ENCODE results near the gene OR52N1.

Gene OR52N1

DNA sequence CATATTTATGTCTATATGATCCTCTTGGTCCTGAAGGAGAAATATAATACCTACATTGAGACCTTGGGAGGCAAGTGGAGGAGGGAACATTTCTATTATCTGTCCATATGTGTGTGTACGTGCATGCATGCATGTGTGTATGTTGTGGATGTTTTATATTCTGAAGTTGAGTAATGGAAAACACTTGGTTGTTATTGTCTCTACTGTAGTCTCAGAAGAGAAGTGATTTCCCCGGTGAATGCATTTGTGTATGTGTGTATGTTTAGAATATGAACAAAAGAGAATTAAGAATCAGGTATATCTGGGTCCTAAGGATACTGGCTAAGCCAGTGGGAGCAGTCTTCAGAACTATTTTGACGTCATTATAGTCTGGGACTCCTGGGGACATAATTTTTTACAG lies at the start of gene OR52N1:
Gene OR52N1 (minus strand): TSS at position 101 of the 400 bp plus-strand sequence. CDS start 2,449 bp downstream, outside the sequence.
- DNase-seq: no peak

DNA sequence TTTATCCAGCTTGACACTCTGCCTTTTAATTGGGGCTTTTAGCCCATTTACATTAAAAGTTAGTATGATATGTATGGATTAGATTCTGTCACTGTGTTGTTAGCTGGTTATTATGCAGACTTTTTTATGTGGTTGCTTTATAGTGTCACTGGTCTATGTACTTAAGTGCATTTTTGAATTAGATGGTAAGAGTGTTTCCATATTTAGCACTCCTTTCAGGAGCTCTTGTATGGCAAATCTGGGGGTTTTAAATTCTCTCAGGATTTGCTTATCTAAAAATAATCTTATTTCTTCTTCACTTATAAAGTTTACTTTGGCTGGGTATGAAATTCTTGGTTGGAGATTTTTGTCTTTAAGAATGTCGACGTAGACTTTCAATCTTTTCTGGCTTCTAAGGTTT lies 46.6 kb upstream of the OR52N1 start:
- DNase-seq: no peak

DNA sequence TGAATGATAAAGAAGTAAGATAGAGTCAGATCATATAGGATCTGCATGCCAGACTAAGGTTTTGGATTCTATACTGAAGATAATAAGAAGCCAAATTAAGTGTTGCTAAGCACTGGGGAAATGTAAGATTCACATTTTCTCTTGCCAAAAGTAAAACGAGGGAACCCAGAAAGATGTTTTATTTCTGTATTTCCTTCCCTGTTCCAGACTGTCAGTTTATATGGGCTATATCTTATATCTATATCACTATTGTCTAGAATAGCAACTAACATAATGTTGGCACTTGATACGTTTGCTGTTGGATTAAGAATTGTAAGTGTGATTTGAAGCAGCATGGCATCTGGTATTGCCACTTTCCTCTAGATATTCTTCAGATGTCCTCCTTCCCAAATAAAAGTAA lies 42.4 kb upstream of the OR52N1 start:
- DNase-seq: no peak

DNA sequence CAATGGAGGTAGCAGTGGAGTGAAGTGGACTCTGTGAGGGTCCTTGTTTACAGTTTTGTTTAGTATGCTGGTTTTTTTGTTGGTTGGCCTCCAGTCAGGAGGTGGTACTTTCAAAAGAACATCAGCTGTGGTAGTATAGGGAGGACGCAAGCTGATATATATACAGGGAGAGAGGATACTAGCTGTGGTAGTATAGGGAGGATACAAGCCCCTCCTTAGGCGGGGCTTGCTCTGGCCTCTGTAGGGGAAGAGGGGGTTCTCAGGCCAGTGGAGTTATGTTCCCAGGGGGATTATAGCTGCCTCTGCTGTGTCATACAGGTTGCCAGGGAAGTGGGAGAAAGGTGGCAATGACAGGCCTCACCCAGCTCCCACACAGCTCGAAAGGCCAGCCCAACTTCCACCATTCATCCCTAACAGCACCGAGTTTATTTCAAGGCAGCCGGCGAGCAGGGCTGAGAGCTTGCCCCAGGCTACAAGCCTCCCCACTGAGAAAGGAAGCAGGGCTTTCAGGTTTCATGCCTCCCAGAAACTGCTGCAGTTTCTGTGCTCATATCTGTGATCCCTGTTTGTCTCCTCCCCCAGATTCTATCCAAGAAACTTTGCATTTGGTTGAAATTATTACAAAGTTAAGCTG lies 40.2 kb upstream of the OR52N1 start:
- no peak for DNase-seq

DNA sequence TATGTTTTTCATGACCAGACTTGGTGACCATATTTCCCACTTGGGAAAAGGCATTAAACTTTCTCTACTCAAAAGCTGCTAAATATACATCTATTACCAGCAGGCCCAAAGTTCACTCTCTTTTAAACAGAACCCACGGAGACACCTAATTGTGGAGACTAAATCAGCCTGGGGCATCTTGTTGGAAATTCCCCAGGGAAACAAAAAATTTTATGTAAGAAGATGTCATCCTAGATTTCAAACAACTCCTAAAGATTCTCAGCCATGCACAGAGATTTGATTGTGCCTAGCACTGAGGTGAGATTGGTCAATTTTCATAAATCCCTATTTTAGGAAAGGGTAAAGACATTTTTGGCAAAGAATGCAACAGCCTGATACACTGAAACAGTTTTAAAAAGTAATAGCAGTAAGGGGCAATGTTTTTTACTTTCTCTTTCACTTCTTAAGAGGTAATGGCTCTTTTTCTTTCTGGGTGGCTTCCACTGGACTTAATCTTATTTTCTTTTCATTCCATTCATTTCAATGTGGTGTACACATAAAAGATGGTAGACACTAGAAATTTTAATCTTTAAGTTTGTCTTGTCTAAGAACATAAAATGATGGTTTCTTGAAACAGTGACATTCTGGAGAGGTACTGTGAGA lies 27.3 kb upstream of the OR52N1 start:
- DNase-seq: no peak

DNA sequence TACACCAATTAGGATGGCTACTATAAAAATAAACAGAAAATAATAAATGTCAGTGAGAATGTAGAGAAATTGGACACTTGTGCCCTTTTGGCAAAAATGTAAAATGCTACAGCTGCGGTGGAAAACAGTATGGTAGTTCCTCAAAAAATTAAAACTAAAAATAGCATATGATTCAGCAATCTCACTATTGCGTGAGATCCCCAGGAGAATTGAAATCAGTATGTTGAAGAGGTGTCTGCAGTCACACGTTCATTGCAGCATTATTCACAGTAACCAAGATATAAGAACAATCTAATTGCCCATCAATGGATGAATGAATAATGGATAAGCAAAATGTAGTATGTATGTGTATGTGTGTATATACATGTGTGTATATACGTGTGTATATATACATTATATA lies 24.5 kb upstream of the OR52N1 start:
- DNase-seq: no peak

DNA sequence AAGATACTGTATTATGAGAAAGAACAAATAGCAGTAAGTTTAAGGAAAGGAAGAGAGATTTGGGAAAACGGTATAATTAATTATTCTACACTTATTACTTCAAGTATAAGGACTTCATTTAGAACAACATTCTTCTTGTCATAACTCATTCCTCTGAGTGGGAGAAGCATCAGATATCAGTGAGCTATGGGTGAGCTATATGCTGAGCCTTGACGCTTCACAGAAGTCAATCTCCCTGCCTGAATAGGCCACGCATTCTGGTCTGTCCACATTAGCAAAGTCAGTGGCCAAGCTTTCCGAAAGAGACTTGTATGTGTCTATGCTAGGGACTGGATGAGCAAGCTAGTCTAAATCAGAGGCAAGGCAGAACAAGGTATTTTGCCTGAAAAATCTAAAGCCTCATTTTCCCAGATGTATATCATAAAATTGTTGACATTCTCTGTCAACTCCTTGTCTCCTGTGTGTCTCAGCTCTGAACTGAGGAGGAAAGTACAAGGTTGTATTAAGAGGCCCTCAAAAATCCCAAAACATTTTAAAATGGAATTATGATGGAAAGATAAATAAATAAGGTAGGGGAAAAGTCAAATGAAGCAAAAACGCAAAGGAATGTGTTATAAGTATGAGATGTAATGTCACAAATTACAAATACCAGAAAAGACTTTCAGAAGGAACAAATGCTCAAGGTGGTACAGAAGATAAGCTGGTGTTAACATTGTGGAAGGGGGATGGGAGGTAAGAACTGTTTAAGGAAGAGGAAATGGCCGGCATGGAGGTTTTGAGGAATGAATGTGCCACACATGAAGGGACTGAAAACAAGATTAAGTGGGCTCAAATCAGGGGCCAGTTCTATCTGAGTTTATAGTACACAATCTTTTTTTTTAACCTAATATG lies 19.1 kb upstream of the OR52N1 start:
- no peak for DNase-seq

DNA sequence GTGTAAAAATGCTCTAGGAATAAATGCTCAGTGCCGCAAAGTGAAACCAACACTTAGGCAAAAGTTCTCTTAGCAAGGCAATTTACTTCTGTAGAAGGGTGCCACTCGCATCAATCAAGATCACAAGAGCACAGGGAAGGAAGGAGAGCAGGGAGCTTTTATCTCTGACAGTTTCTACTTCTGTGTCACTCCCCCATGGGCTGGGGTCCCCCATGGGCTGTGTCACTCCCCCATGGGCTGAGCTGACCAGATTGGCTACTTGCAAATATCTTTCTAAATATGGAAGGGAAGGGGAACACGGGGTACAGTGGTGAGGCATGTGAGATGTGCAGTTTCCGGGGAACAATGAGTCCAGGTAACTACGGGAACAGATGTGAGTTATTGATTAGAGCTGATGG lies 18.1 kb upstream of the OR52N1 start:
- DNase-seq: no peak

DNA sequence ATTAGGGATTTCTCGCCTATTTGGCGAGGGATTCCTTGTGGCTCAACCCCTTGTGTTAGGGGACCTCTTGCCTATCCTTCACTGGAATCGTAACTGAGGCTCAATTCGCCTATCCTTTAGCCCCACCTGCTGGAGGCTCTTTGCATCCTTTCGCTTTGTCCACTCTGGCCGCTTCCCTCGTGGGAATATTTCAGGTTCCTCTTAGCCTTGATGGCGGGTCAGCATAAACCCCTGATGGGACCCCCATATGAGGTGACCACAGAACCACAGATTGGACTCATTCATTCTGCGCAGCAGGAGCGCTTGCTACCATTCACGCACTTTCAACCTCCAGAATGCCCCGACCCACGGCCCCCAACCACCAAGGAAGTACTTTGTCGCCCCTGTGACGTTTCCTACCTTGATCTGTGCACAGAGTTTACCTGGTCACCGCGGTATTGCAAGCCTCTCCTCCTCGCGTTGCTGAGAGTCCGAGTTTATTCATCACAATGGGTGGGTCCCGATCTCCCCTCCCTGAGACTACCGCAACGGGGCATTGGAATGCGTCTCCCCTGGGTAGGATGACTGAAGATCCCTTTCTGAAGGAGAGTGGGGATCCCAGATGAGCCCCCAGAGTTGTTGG lies 17.5 kb upstream of the OR52N1 start, which contains the start of gene OR52N2:
Gene OR52N2 (plus strand): TSS at position 425 of the 622 bp plus-strand sequence. CDS start 11,412 bp downstream, outside the sequence.
- DNase-seq: peak; percentile 29 to 65 (median 38)

DNA sequence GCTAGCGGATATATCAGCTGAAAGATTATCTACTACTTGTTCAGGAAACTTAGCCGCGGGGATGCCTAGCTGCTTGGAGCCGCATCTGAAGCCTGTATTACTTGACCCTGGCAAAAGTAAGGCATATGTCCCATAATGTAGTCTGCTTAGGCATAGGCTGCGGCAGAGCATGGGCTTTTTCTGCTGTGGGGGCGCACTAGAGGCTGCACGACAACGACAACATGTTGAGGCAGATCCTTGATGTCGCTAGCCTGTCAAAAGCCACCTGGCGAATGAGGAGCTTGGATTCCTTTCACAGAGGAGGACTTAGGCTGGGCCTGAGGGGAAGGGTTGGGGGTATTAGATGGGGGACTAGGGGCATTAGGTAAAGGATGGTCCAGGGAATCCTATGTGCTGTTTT lies 16.5 kb upstream of the OR52N1 start:
- DNase-seq: no peak

DNA sequence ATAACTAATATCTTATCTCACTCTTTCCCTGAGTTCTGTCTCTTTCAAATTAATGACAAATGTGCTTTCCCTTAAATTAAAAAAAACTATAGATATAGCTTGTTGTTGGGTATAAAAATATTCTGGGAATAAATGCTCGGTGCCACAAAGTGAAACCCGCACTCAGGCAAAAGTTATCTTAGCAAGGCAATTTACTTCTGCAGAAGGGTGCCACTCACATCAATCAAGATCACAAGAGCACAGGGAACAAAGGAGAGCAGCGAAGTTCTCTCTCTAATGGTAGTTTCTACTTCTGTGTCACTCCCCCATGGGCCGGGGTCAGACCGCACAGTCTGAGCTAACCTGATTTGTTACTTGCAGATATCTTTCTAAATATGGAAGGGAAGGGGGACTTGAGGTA lies 12.9 kb upstream of the OR52N1 start:
- DNase-seq: no peak

DNA sequence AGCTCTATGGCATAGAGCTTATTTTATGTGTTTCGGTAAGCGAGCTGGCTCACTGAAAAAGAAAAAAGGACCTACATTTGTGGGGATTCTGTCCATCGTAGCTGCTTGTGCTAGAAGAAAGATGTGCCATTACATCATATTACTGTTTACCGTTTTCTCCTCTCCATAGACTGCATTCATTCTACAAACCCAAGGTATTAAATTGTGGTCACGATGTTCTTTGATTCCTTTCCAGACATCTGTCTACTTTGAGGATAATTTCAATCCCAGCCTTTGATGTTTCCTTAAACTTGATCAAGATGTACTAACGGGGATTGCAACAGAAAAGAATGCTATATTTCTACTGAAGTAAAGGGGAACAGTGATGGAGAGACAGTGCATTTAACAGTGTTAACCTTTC lies 5.5 kb upstream of the OR52N1 start:
- no peak for DNase-seq

DNA sequence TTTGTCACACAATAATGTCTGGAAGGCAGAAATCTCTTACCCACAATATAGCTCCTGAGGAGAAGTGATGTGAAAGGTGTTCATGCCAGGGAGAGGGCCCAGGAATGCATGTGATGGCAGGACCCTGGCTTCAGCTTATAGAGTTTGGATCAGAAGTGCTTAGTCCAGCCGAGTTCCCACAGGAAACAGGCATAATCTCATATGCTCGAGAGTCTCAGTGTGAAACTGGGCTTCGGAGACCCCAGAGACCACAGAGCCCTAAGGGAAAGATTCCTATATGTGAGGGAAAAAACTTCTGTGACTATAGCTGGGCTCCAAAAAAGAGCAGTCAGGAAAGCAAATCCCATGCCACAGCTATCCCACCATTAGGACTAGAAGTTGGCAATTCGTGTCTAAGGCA lies 7.8 kb downstream of the OR52N1 start, which contains the start of gene OR52N5:
Gene OR52N5 (minus strand): TSS at position 101 of the 400 bp plus-strand sequence. CDS start 4,721 bp downstream, outside the sequence.
- no peak for DNase-seq

DNA sequence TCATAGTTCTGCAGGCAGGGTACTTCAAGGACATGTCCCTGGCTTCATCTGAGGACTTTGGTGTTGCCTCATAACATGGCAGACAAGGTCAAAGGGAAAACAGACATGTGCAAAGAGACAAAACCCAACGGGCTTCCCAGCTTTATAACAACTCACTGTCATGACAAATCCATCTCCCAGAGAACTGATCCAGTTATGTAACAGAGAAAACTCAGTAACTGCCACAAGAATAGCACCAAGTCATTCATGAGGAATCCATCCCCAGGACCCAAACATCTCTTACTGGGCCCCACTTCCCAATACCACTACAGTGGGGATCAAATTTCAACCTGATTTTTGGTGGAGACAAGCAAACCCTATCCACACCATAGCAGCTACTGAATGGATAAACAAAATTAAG lies 24.0 kb downstream of the OR52N1 start:
- no peak for DNase-seq

DNA sequence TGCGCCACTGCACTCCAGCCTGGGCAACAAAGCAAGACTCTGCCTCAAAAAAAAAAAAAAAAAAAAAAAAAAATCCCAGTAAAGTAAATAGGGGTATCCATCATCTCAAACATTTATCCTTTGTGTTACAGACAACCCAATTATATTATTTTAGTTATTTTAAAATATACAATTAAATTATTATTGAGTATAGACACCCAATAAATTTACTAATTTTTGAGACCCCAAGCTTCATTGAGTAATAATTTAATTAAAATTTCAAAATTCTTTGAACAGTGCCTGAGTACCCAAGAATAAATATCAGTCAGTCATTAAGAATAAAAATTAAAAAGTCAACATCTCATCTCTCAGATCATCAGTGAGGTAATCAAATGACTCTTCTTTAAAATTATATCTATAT lies 37.1 kb downstream of the OR52N1 start, which contains the start of gene OR52N4:
Gene OR52N4 (plus strand): TSS at position 301 of the 400 bp plus-strand sequence. CDS start 498 bp downstream, outside the sequence.
- DNase-seq: no peak

DNA sequence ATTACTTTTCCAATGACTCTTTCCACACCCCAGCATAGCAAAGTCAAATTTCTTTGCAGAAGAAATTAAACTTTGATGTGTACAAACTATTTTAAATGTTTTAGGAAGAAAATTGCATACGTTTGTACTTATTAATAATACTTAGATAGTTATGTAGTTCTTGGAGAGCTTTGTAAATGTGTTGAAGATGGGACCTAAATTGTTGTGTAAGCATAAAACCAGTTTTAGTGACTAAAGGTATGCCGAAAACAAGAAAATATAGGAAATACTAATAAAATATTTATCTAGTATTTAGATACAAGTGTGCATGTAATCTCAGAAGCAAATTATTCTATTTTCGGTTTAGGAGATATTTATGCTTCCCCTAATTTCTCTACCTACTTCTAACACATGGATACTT lies 41.2 kb downstream of the OR52N1 start:
- no peak for DNase-seq

DNA sequence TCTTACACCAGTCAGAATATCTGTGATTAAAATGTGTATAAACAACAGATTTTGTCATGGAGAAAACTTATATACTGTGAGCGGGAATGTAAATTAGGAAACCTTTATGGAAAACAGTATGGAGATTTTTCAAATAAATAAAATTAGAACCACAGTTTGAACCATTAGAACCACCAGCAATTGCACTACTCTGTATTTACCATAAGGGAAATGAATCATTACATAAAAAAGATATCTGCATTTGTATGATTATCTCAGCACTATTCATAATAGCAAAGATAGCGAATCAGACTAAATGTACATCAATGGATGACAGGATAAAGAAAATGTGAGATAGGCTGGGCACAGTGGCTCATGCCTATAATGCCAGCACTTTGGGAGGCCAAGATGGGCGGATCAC lies 44.5 kb downstream of the OR52N1 start:
- DNase-seq: no peak

DNA sequence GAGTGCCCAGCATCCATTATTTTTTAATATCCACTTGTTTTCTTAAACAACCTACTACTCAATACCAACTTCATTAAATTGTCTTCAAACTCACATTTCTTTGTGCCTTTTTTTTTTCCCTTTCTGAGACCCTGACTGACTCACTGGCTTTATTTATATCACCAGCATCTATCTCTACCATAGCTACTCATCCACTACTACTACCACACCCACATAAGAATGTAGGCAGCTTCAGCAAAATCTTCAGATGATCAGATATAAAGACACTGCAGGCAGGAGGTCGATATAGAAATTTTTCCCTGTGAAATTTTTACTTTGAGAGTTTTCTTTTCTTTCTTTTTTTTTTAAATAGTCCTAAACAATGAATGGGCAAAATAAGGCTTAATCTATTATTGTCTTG lies 52.6 kb downstream of the OR52N1 start:
- no peak for DNase-seq

DNA sequence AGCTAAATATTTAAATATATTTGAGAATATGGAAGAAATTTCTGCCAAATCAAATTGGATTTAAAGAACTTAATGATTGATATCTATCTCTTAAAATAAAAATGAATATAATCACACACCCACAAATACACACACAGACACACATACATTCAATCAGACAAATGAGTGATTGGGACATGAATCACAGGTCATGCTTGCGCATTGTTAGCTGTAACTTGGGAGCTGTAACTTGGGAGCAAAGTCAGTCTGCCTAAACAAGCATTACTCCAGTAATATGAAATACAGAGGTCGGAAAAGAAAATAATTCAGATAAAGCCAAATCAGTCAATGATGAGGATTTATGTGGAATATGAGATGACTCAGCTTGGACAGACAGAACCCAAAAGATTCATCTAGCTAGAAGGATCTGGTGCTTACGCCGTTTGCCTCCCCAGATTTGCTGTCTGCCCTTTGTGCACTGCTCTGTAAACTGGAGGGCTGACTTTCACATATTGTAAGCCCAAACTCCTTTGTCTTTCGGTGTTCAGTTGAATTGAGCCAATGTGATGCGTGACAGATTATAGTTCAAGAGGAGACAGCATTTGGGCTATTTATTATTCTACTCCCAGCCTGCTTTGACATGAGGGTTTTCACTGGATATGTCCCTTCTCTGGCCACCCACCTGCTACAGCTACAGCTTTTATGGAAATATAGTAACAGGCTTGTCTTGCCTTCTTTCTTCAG lies 53.2 kb downstream of the OR52N1 start:
- DNase-seq: no peak

DNA sequence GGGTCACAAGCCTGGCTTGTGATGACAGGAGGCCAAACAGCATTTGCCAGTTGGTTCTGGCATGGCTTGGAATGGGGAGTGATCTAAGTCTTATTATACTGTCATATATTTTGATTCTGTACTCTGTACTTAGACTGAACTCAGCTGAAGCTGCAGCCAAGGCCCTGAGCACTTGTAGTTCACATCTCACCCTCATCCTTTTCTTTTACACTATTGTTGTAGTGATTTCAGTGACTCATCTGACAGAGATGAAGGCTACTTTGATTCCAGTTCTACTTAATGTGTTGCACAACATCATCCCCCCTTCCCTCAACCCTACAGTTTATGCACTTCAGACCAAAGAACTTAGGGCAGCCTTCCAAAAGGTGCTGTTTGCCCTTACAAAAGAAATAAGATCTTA lies 54.0 kb downstream of the OR52N1 start:
- no peak for DNase-seq
